Measurements from ENCODE around the gene HAPLN2. TPM values are rescaled to one million over a fixed set of nuclear protein-coding genes. Genes with fewer than 3 reads are reported as not detected.

Gene HAPLN2
- total and polyA plus RNA-seq, 2 donors (not counting 1 experiment from before 2014, with no cell fraction given): 0.13 TPM; not detected in 1

DNA sequence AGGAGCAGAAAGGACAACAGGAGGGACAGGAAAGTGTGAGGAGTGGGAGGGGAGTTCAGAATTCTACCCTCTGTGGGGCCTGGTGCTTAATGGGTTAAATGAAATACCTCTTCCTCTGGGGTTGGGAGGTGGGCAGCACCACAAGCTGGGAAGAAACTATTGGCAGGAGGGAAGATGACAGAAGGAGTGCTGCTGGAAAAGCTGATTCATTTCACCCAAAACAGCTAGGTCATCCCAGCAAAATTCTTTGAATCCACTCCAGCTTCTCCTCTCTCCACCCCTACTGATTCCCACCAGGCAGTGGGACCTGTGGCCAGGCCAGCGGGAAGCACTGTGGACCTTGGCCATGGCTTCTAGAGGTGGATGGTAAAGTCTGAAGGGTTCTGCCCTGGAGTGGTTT lies 35.5 kb downstream of the HAPLN2 start:
- Histone ChIP-seq H3K79me2 (ENCODE audit: control insufficient read depth, insufficient read depth, low read length) (no peaks in the 10 kb centered on the region), H2AFZ (ENCODE audit: insufficient read depth, low read depth, low read length, poor library complexity, severe bottlenecking) (no peak overlapping the region), H3K9me3 (ENCODE audit: control extremely low read depth in 1 of 3, control insufficient read depth in 2 of 3, insufficient read depth in 1 of 3, low read length in 2 of 3) (peaks cover 0 to 5% (median 0%) of the 10 kb centered on the region in 3 donors), H3K4me1 (ENCODE audit: control insufficient read depth in 2 of 2, insufficient read depth in 2 of 2, low read length in 2 of 2) (peaks cover 28 to 34% of the 10 kb centered on the region in 2 donors), H3K27ac (ENCODE audit: low read length in 2 of 2) (no peak overlapping the region), H3K4me2 (replicated peaks; ENCODE audit: low read depth, low read length, poor library complexity, severe bottlenecking) (no peak overlapping the region), H3K36me3 (replicated peaks in 1 of 2; ENCODE audit: control extremely low read depth in 1 of 2, control insufficient read depth in 1 of 2, extremely low read depth in 1 of 2, insufficient read depth in 2 of 2, low read length in 1 of 2) (no peaks in the 10 kb centered on the region), H3K4me3 (ENCODE audit: control extremely low read depth in 1 of 5, extremely low read depth in 1 of 5, insufficient read depth in 1 of 5, low read depth in 2 of 5, low read length in 4 of 5) (no peak overlapping the region), H3K9ac (ENCODE audit: low read length) (no peak overlapping the region), H3K27me3 (replicated peaks in 1 of 4; ENCODE audit: control extremely low read depth in 1 of 4, control insufficient read depth in 3 of 4, insufficient read depth in 4 of 4, low read length in 3 of 4) (peaks cover 0 to 79% (median 40%) of the 10 kb centered on the region in 4 experiments), H4K20me1 (ENCODE audit: control insufficient read depth, insufficient read depth, low read length, poor library complexity, severe bottlenecking) (no peaks in the 10 kb centered on the region)
- DNase-seq (no peak), ATAC-seq (ENCODE audit: low read depth) (no peak)
- 86% methylated on average over 1 of the region's 1 CpG for WGBS (ENCODE audit: insufficient coverage)
- ChIA-PET CTCF (interaction anchor here (1.2 to 9.0 kb wide), 4 partner anchors 17 to 37 kb away, joined by 3 to 173 read pairs (median 5); partner anchors contain the start of genes HAPLN2 and NES), POLR2A (no interaction called here)
- TF ChIP-seq EZH2 (IDR thresholded peaks at IDR 0.05; ENCODE audit: borderline replicate concordance, insufficient read depth, low read depth, low read length, poor library complexity, severe bottlenecking): no peak
- TF ChIP-seq, protein P1, sequence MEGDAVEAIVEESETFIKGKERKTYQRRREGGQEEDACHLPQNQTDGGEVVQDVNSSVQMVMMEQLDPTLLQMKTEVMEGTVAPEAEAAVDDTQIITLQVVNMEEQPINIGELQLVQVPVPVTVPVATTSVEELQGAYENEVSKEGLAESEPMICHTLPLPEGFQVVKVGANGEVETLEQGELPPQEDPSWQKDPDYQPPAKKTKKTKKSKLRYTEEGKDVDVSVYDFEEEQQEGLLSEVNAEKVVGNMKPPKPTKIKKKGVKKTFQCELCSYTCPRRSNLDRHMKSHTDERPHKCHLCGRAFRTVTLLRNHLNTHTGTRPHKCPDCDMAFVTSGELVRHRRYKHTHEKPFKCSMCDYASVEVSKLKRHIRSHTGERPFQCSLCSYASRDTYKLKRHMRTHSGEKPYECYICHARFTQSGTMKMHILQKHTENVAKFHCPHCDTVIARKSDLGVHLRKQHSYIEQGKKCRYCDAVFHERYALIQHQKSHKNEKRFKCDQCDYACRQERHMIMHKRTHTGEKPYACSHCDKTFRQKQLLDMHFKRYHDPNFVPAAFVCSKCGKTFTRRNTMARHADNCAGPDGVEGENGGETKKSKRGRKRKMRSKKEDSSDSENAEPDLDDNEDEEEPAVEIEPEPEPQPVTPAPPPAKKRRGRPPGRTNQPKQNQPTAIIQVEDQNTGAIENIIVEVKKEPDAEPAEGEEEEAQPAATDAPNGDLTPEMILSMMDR (IDR thresholded peaks at IDR 0.05): no peak
- no peak overlapping the region for H3K27ac Mint-ChIP-seq
- intact Hi-C loops (cut with micrococcal nuclease): no loop called here
- peaks cover 68% of the 10 kb centered on the region for H3K27me3 Mint-ChIP-seq
- H3K4me3 Mint-ChIP-seq: no peak overlapping the region
- H3K9me3 Mint-ChIP-seq (ENCODE audit: insufficient read depth): no peaks in the 10 kb centered on the region
- H3K4me1 Mint-ChIP-seq: peaks cover 38% of the 10 kb centered on the region

DNA sequence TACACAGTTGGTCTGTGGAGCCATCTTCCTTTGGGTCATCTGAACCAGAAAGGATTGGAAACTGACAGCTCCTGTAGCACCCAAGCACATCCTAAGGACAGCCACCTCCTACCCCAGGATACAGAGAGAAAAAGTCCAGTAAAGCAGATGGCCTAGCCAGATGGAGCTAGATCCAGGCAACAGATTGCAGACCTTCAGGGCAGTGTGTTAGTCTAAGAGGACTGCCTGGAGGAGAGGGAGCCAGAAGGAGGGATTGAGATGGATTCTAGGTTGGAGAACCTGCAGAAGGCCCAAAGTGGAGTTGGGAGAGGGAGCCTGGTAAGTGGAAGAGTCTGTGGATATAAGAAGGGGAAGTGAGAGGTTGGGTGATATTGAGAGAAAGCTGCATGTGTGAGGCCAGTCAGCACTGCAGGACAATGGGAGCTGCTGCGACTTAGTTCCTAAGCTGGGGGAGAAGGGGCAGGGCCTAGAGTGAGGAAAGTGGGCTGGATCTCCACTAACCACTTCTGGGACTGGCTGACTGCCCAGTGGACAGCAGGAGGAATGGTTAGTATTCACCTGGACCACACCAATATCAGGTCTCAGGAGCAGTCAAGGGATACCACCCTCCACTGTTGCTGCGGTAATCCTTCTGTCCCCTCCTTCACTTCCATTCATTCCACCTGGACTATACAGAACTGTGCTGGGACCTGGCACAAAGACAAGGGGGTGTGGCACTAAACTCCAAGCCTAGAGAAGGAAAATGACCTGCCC lies 36.1 kb downstream of the HAPLN2 start:
- no peaks in the 10 kb centered on the region for H4K20me1 ChIP-seq (ENCODE audit: control insufficient read depth, insufficient read depth, low read length, poor library complexity, severe bottlenecking)
- 50% methylated on average over 2 of the region's 2 CpGs for WGBS (ENCODE audit: insufficient coverage)
- peaks cover 44% of the 10 kb centered on the region for H3K4me1 Mint-ChIP-seq
- no peaks in the 10 kb centered on the region for H3K36me3 ChIP-seq (replicated peaks in 1 of 2; ENCODE audit: control extremely low read depth in 1 of 2, control insufficient read depth in 1 of 2, extremely low read depth in 1 of 2, insufficient read depth in 2 of 2, low read length in 1 of 2)
- ChIA-PET POLR2A (no interaction called here), CTCF (interaction anchor here (0.7 to 9.0 kb wide), 7 partner anchors 17 to 269 kb away, joined by 3 to 173 read pairs (median 3); partner anchors contain the start of genes HAPLN2 and NES)
- H3K4me3 ChIP-seq (ENCODE audit: control extremely low read depth in 1 of 5, extremely low read depth in 1 of 5, insufficient read depth in 1 of 5, low read depth in 2 of 5, low read length in 4 of 5): no peak overlapping the region
- H2AFZ ChIP-seq (ENCODE audit: insufficient read depth, low read depth, low read length, poor library complexity, severe bottlenecking): no peak overlapping the region
- H3K79me2 ChIP-seq (ENCODE audit: control insufficient read depth, insufficient read depth, low read length): no peaks in the 10 kb centered on the region
- H3K27me3 ChIP-seq (replicated peaks in 1 of 4; ENCODE audit: control extremely low read depth in 1 of 4, control insufficient read depth in 3 of 4, insufficient read depth in 4 of 4, low read length in 3 of 4): peaks cover 0 to 77% (median 39%) of the 10 kb centered on the region in 4 experiments
- H3K27ac ChIP-seq (ENCODE audit: low read length in 2 of 2): no peak overlapping the region
- peaks cover 30 to 40% of the 10 kb centered on the region in 2 donors for H3K4me1 ChIP-seq (ENCODE audit: control insufficient read depth in 2 of 2, insufficient read depth in 2 of 2, low read length in 2 of 2)
- no peaks in the 10 kb centered on the region for H3K9me3 Mint-ChIP-seq (ENCODE audit: insufficient read depth)
- H3K9me3 ChIP-seq (ENCODE audit: control extremely low read depth in 1 of 3, control insufficient read depth in 2 of 3, insufficient read depth in 1 of 3, low read length in 2 of 3): peaks cover 0 to 5% (median 0%) of the 10 kb centered on the region in 3 donors
- intact Hi-C loops (cut with micrococcal nuclease): no loop called here
- DNase-seq (no peak), ATAC-seq (ENCODE audit: low read depth) (no peak)
- no peak overlapping the region for H3K27ac Mint-ChIP-seq
- peaks cover 64% of the 10 kb centered on the region for H3K27me3 Mint-ChIP-seq
- no peak overlapping the region for H3K9ac ChIP-seq (ENCODE audit: low read length)
- TF ChIP-seq, protein P1 (IDR thresholded peaks at IDR 0.05): no peak
- TF ChIP-seq EZH2 (IDR thresholded peaks at IDR 0.05; ENCODE audit: borderline replicate concordance, insufficient read depth, low read depth, low read length, poor library complexity, severe bottlenecking): no peak
- H3K4me3 Mint-ChIP-seq: peak overlapping the region; percentile 43
- H3K4me2 ChIP-seq (replicated peaks; ENCODE audit: low read depth, low read length, poor library complexity, severe bottlenecking): no peak overlapping the region

Measured in B cell (primary cell).